ENCODE results near the gene PCSK6. TPM values are rescaled to one million over a fixed set of nuclear protein-coding genes. Genes with fewer than 3 reads are reported as not detected.

PCSK6 gene
- total and polyA plus RNA-seq, 2 experiments from 2014 or later: 4.8 to 6.4 TPM

DNA sequence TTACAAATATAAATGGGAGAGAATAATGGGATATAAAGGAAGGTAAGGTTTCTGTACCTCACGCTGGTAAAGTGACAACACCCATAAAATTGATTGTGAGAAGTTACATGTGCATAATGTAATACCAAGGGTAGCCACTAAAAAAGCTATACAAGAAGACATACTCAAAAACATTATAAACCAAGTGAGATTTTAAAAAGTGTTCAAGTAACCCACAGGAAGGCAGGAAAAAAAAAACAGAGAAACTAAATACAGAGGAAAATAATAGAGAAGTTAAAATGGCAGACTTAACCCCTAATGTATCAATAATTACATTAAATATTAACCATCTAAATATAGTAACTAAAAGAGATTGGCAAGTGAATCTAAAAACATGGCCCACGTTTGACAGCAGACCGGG is 76.3 kb downstream of the PCSK6 start:
- DNase-seq (ENCODE audit: low read depth in 1 of 2, low spot score in 1 of 2): no peak
- H3K9me3 ChIP-seq (ENCODE audit: low read depth): no peaks in the 10 kb centered on the region
- H3K36me3 ChIP-seq: no peaks in the 10 kb centered on the region
- TF ChIP-seq, protein P1, sequence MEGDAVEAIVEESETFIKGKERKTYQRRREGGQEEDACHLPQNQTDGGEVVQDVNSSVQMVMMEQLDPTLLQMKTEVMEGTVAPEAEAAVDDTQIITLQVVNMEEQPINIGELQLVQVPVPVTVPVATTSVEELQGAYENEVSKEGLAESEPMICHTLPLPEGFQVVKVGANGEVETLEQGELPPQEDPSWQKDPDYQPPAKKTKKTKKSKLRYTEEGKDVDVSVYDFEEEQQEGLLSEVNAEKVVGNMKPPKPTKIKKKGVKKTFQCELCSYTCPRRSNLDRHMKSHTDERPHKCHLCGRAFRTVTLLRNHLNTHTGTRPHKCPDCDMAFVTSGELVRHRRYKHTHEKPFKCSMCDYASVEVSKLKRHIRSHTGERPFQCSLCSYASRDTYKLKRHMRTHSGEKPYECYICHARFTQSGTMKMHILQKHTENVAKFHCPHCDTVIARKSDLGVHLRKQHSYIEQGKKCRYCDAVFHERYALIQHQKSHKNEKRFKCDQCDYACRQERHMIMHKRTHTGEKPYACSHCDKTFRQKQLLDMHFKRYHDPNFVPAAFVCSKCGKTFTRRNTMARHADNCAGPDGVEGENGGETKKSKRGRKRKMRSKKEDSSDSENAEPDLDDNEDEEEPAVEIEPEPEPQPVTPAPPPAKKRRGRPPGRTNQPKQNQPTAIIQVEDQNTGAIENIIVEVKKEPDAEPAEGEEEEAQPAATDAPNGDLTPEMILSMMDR (IDR thresholded peaks at IDR 0.05; ENCODE audit: low read depth, low read length): no peak
- no peaks in the 10 kb centered on the region for H3K4me1 ChIP-seq (ENCODE audit: low read depth)
- H3K27ac ChIP-seq: no peak overlapping the region
- no peaks in the 10 kb centered on the region for H3K27me3 ChIP-seq
- no peak overlapping the region for H3K4me3 ChIP-seq

DNA sequence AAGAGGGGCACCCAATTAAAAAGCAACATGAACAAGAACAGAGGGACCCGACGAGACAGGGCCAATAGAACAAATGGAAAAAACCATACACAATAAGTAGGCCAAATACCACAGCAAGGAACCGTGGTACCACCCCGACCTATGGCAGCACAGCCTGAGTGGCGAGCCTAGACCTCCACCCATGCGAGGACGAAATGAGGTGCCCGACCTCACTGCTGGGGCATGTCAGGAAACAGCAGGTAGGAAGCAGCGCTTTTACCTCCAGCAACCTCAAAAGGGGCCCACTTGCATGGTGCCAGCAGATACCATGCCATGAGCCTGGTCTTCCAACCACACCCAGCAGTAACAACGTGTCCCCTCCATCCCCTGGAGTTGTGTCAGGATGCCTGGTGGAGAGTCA is 77.9 kb downstream of the PCSK6 start:
- Histone ChIP-seq H3K4me3 (no peak overlapping the region), H3K27ac (no peak overlapping the region), H3K9me3 (ENCODE audit: low read depth) (no peaks in the 10 kb centered on the region), H3K27me3 (no peaks in the 10 kb centered on the region), H3K36me3 (no peaks in the 10 kb centered on the region), H3K4me1 (ENCODE audit: low read depth) (no peaks in the 10 kb centered on the region)
- TF ChIP-seq, protein P1 (IDR thresholded peaks at IDR 0.05; ENCODE audit: low read depth, low read length): no peak
- DNase-seq (ENCODE audit: low read depth in 1 of 2, low spot score in 1 of 2): no peak

DNA sequence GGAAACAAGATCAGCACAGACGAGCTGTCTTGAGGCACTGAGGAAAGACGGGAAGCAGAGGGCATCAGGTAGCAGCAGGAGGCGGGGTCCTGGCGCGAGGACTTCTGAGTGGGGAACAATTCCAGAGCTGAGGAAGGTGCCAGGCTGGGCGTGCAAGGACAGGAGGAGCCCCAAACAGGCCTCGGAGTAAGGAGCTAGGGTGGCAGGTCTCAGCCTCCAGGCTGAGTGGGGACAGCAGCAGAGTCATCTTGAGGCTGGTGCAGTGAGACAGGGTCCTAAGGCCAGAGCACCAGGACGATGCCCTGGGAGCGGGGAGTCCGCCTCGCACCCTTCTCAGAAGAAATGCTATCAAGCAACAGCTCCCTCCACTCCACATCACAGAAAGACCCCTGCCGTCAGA is 78.4 kb downstream of the PCSK6 start:
- no peak overlapping the region for H3K27ac ChIP-seq
- no peak for DNase-seq (ENCODE audit: low read depth in 1 of 2, low spot score in 1 of 2)
- no peaks in the 10 kb centered on the region for H3K27me3 ChIP-seq
- no peak overlapping the region for H3K4me3 ChIP-seq
- H3K4me1 ChIP-seq (ENCODE audit: low read depth): no peaks in the 10 kb centered on the region
- H3K9me3 ChIP-seq (ENCODE audit: low read depth): no peaks in the 10 kb centered on the region
- TF ChIP-seq, protein P1 (IDR thresholded peaks at IDR 0.05; ENCODE audit: low read depth, low read length): no peak
- no peaks in the 10 kb centered on the region for H3K36me3 ChIP-seq

DNA sequence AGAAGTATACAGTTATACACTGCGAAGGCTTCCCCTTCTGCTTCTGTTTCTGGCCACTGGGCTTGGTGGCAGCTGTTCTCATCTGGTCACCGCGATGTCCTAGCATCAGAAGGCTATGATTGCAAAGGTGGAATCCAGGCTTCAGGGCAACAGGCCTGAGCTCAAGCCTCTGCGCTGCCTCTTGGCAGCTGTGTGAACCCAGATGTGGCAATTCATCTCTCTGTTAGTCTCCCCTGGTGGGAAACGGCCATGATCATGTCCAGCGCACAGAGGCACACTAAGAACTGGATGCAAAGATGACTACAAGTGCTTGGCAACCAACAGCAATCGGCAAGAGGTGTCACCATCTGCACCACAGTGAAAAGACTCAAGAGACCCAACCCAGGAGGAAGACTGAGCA is 78.9 kb downstream of the PCSK6 start:
- DNase-seq (ENCODE audit: low read depth in 1 of 2, low spot score in 1 of 2): no peak

DNA sequence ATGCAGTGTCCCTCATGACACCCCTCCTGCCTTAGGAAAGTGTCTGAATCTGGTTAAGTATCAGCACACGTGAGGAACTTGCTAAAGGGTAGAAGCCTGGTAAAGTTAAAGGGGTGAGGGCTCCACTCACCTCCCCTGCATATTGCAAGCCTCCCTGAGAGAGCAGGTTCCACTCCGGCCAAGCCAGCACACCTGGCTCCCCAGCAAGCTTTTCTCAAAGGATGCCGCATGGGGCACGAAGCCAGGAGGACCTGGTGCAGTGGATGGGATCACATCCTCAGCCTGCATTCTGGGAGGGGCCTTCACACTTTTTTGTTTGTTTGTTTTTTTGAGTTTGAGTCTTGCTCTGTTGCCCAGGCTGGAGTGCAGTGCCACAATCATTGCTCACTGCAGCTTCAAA is 79.9 kb downstream of the PCSK6 start:
- H3K4me3 ChIP-seq: no peak overlapping the region

More for the DNA sequence above, 78.9 kb downstream of the PCSK6 start:
- Histone ChIP-seq H3K4me1 (ENCODE audit: low read depth) (no peaks in the 10 kb centered on the region), H3K27ac (no peak overlapping the region), H3K9me3 (ENCODE audit: low read depth) (no peaks in the 10 kb centered on the region), H3K36me3 (no peaks in the 10 kb centered on the region), H3K4me3 (no peak overlapping the region), H3K27me3 (no peaks in the 10 kb centered on the region)
- TF ChIP-seq, protein P1 (IDR thresholded peaks at IDR 0.05; ENCODE audit: low read depth, low read length): no peak

More for the DNA sequence above, 79.9 kb downstream of the PCSK6 start:
- H3K27ac ChIP-seq: no peak overlapping the region
- H3K4me1 ChIP-seq (ENCODE audit: low read depth): no peaks in the 10 kb centered on the region
- TF ChIP-seq, protein P1 (IDR thresholded peaks at IDR 0.05; ENCODE audit: low read depth, low read length): no peak
- no peaks in the 10 kb centered on the region for H3K36me3 ChIP-seq
- no peaks in the 10 kb centered on the region for H3K27me3 ChIP-seq
- H3K9me3 ChIP-seq (ENCODE audit: low read depth): no peaks in the 10 kb centered on the region
- DNase-seq (ENCODE audit: low read depth in 1 of 2, low spot score in 1 of 2): no peak

All from cardiac muscle cell (in vitro differentiated cells and primary cell).